ENCODE measurements around the gene ZNF587B.

DNA sequence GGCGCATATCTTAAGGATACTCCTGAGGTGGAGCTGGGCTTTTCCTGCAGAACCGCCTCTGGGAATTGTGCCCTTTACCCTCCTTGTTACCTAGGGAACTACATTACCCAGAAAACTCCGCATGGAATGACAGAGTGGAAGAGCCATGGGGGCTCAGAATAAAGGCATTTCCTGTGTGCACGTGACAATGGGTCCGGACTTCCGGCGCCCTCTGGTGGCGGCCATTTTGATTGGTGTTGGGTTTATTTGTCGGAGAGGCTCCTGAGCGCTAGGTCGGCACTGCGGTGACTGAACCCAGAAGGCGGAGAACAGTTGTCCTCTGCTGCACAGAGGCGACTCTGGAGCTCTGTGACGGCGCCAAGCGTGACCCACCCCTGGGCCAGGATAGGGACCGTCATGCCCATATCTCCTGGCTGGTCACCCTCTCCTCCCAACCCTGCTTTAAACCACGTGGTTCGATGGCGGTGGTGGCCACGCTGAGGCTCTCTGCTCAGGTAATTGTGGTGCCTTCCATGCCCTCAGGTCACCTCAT is at the start of gene ZNF587B:
- TF ChIP-seq ZC3H10 (CRISPR knock-in tag; IDR thresholded peaks at IDR 0.05) = no peak
- TF ChIP-seq BACH2 (CRISPR knock-in tag; IDR thresholded peaks at IDR 0.05; ENCODE audit: borderline replicate concordance) = no peak
- no peak for TF ChIP-seq ISL1 (CRISPR knock-in tag; IDR thresholded peaks at IDR 0.05)
- TF ChIP-seq SNAI2 (CRISPR knock-in tag; IDR thresholded peaks at IDR 0.05) = no peak
- TF ChIP-seq, protein P1, sequence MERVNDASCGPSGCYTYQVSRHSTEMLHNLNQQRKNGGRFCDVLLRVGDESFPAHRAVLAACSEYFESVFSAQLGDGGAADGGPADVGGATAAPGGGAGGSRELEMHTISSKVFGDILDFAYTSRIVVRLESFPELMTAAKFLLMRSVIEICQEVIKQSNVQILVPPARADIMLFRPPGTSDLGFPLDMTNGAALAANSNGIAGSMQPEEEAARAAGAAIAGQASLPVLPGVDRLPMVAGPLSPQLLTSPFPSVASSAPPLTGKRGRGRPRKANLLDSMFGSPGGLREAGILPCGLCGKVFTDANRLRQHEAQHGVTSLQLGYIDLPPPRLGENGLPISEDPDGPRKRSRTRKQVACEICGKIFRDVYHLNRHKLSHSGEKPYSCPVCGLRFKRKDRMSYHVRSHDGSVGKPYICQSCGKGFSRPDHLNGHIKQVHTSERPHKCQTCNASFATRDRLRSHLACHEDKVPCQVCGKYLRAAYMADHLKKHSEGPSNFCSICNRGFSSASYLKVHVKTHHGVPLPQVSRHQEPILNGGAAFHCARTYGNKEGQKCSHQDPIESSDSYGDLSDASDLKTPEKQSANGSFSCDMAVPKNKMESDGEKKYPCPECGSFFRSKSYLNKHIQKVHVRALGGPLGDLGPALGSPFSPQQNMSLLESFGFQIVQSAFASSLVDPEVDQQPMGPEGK (CRISPR knock-in tag; IDR thresholded peaks at IDR 0.05; ENCODE audit: borderline replicate concordance) = no peak

Measured in SK-N-SH treated with all-trans-retinoic acid at 6 μM for 48 hours (cell line).